Stimulated activated CD4-positive, alpha-beta T cell treated with anti-CD3 and anti-CD28 coated beads, Interleukin-2, amount 100 ng/mL, for 48 hours (primary cell): ENCODE measurements around the gene DLGAP1.

Source experiments
- DNase-seq, 2 donors: peaks; one replicate each; pipeline ENCODE4 v3.0.0-alpha.2; 2020

DLGAP1 gene

GRCh38 chr18:4236940-4237663 lies 218.0 kb downstream of the DLGAP1 start:
- DNase-seq = no peak

- no peak for DNase-seq
Observed at GRCh38 chr18:4233468-4233867, 221.6 kb downstream of the DLGAP1 start.

GRCh38 chr18:4232656-4233055 lies 222.5 kb downstream of the DLGAP1 start:
- DNase-seq = no peak

- DNase-seq = no peak
Observed at GRCh38 chr18:4231260-4231659, 223.8 kb downstream of the DLGAP1 start.

GRCh38 chr18:4230450-4231168 lies 224.5 kb downstream of the DLGAP1 start:
- DNase-seq = no peak

- no peak for DNase-seq
Observed at GRCh38 chr18:4224031-4224704, 230.9 kb downstream of the DLGAP1 start.

- no peak for DNase-seq
Observed at GRCh38 chr18:4211111-4211837, 243.8 kb downstream of the DLGAP1 start.

GRCh38 chr18:4208366-4208765 lies 246.7 kb downstream of the DLGAP1 start:
- DNase-seq = no peak

- DNase-seq = no peak
Observed at GRCh38 chr18:4207383-4207985, 247.6 kb downstream of the DLGAP1 start.

GRCh38 chr18:4204438-4204720 lies 250.7 kb downstream of the DLGAP1 start:
- DNase-seq = no peak

GRCh38 chr18:4203568-4204437 lies 251.3 kb downstream of the DLGAP1 start:
- no peak for DNase-seq

GRCh38 chr18:4200399-4200798 lies 254.7 kb downstream of the DLGAP1 start:
- no peak for DNase-seq

- no peak for DNase-seq
Observed at GRCh38 chr18:4198956-4199355, 256.2 kb downstream of the DLGAP1 start.

- no peak for DNase-seq
Observed at GRCh38 chr18:4196351-4196750, 258.8 kb downstream of the DLGAP1 start.

GRCh38 chr18:4193086-4193485 lies 262.0 kb downstream of the DLGAP1 start:
- no peak for DNase-seq

GRCh38 chr18:4181882-4182568 lies 273.1 kb downstream of the DLGAP1 start:
- DNase-seq = no peak

- no peak for DNase-seq
Observed at GRCh38 chr18:4181086-4181485, 274.0 kb downstream of the DLGAP1 start.

GRCh38 chr18:4172196-4173100 lies 282.7 kb downstream of the DLGAP1 start:
- DNase-seq = no peak

- no peak for DNase-seq
Observed at GRCh38 chr18:4157352-4157751, 297.8 kb downstream of the DLGAP1 start.

- DNase-seq = no peak
Observed at GRCh38 chr18:4146797-4147196, 308.3 kb downstream of the DLGAP1 start.
